ENCODE measurements around the gene ZBTB45. TPM values are rescaled to one million over a fixed set of nuclear protein-coding genes. Genes with fewer than 3 reads are reported as not detected.
A peak's percentile ranks its signal among the peaks of the same experiment; 100 is the strongest.

Gene ZBTB45
- total and polyA plus RNA-seq, 10 of the 15 experiments (the other 5 are each of a cell fraction or from before 2014, with no cell fraction given) = 0.29 to 17.2 (median 4.2) TPM

DNA sequence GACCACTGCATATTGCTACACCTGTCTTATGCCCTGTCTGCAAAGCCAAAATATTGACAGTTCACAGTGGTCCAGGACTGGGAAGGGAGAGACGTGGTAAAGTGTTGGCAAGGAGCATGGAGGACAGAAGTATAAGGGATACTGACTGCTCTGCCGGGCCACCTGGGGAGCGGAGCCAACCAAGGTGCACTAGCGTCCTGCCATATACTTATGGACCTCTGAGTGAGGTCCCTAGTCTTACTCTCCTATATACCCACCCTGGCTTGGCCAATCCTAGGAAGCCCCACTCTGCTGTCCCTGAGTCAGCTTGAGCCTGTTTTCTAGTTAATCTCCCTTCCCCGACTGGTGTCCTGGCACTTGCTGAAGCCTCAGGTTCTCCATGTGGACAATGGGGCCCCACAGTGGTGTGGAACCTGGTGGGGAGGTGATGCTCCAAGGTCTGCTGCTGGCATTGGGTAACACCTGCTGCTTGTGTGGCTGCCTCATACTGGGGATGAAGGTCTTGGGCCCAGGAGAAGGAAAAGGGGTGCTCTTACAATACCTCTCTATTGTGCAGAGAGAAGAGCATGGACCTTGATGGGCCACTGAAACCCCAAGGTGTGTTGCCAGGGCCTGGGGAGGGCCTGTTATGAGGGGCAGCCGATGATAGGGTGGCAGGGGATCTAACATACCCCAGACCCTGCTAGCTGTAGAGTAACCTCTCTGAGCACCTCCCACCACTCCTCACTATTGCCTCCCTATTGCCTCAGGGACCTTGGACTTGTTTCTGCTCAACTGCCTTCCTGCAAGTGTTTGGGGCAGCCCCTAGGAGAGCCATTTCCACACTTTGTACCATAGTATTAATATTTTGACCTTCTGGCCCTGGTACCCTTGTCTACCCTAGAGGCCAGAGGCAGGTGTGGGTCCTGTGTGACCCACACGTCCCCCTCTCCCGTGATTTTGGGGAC lies 17.5 kb upstream of the ZBTB45 start:
- intact Hi-C loops (cut with micrococcal nuclease; ENCODE audit: unreplicated experiment) = no loop called here
- Histone ChIP-seq H3K27ac (ENCODE audit: control insufficient read depth, insufficient read depth) (no peak overlapping the region), H3K9me3 (replicated peaks; ENCODE audit: control insufficient read depth, insufficient read depth, low read length) (no peaks in the 10 kb centered on the region), H3K9ac (ENCODE audit: control insufficient read depth, insufficient read depth, low read length) (no peak overlapping the region), H3K79me2 (ENCODE audit: control insufficient read depth, insufficient read depth, low read length) (no peaks in the 10 kb centered on the region), H3K36me3 (ENCODE audit: control insufficient read depth in 2 of 2, insufficient read depth in 2 of 2, low read length in 1 of 2) (no peaks in the 10 kb centered on the region), H3K4me2 (ENCODE audit: control insufficient read depth, insufficient read depth) (no peak overlapping the region), H3K27me3 (replicated peaks in 1 of 2; ENCODE audit: control insufficient read depth in 2 of 2, insufficient read depth in 2 of 2, low read length in 1 of 2) (peaks cover 0 to 1% of the 10 kb centered on the region in 2 experiments; a peak in 2 of 4 replicates), H3K4me1 (ENCODE audit: control insufficient read depth, insufficient read depth, low read length) (no peaks in the 10 kb centered on the region), H4K20me1 (ENCODE audit: control insufficient read depth, insufficient read depth) (no peaks in the 10 kb centered on the region), H3K4me3 (no peak overlapping the region), H2AFZ (ENCODE audit: control insufficient read depth, low read depth, low read length) (no peak overlapping the region)
- SMC1A ChIA-PET (ENCODE audit: uncharacterized antibody, unreplicated experiment) = no interaction called here
- ATAC-seq = peak; percentile 18; the same call in 1 of the 3 replicates
- POLR2A ChIA-PET = interaction anchor here (0.7 kb wide), 1 partner anchor 25 kb away, joined by 4 read pairs; no protein-coding TSS in a partner anchor
- no TSS peak for BruUV-seq (replicated peaks)
- in situ Hi-C loops (cut with MboI) = no loop called here
- TF ChIP-seq ZNF384 (IDR thresholded peaks at IDR 0.05; ENCODE audit: borderline replicate concordance, low read depth, low read length) = no peak
- CTCF ChIA-PET = interaction anchor here (1.0 kb wide), 1 partner anchor 17 kb away, joined by 3 read pairs; the partner anchor contains the start of gene ZBTB45
- 50% methylated on average over 8 of the region's 8 CpGs for WGBS (ENCODE audit: insufficient coverage, insufficient replicate concordance, low lambda C conversion rate, missing lambda C conversion rate)
- RAD21 ChIA-PET (ENCODE audit: unreplicated experiment) = interaction anchor here (1.0 kb wide), 1 partner anchor 17 kb away, joined by 3 read pairs; the partner anchor contains the start of gene ZBTB45
- no peak for DNase-seq (ENCODE audit: low read depth, low spot score)
- no peak for FAIRE-seq

DNA sequence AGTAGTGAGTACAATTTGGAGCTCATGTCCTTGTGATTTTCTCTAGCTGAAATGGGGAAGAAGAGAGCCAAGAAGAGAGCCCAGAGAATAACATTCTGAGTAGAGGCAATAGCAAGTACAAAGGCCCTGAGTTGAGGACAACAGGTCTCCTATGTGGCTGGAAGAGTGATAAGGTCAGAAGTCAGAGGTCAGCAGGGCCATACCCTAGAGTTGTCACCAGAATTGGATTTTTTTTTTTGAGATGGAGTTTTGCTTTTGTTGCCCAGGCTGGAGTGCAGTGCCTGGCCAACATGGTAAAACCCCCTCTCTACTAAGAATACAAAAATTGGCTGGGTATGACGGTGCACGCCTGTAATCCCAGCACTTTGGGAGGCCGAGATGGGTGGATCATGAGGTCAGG lies 16.2 kb upstream of the ZBTB45 start:
- no peak for ATAC-seq
- no peaks in the 10 kb centered on the region for H4K20me1 ChIP-seq (ENCODE audit: control insufficient read depth, insufficient read depth)
- no peaks in the 10 kb centered on the region for H3K36me3 ChIP-seq (ENCODE audit: control insufficient read depth in 2 of 2, insufficient read depth in 2 of 2, low read length in 1 of 2)
- BruUV-seq (replicated peaks) = no TSS peak
- no peak overlapping the region for H3K4me2 ChIP-seq (ENCODE audit: control insufficient read depth, insufficient read depth)
- ChIA-PET POLR2A (no interaction called here), RAD21 (ENCODE audit: unreplicated experiment) (no interaction called here), SMC1A (ENCODE audit: uncharacterized antibody, unreplicated experiment) (no interaction called here), CTCF (interaction anchor here (0.5 to 1.2 kb wide), 2 partner anchors 8 to 16 kb away, joined by 3 to 5 read pairs; partner anchors contain the start of genes TRIM28 and ZBTB45)
- H3K4me3 ChIP-seq = no peak overlapping the region
- H2AFZ ChIP-seq (ENCODE audit: control insufficient read depth, low read depth, low read length) = no peak overlapping the region
- no peak overlapping the region for H3K9ac ChIP-seq (ENCODE audit: control insufficient read depth, insufficient read depth, low read length)
- FAIRE-seq = no peak
- DNase-seq (ENCODE audit: low read depth, low spot score) = no peak
- WGBS (ENCODE audit: insufficient coverage, insufficient replicate concordance, low lambda C conversion rate, missing lambda C conversion rate) = 53% methylated on average over 3 of the region's 3 CpGs
- no peaks in the 10 kb centered on the region for H3K79me2 ChIP-seq (ENCODE audit: control insufficient read depth, insufficient read depth, low read length)
- H3K4me1 ChIP-seq (ENCODE audit: control insufficient read depth, insufficient read depth, low read length) = no peaks in the 10 kb centered on the region
- intact Hi-C loops (cut with micrococcal nuclease; ENCODE audit: unreplicated experiment) = no loop called here
- no peaks in the 10 kb centered on the region for H3K9me3 ChIP-seq (replicated peaks; ENCODE audit: control insufficient read depth, insufficient read depth, low read length)
- H3K27me3 ChIP-seq (replicated peaks in 1 of 2; ENCODE audit: control insufficient read depth in 2 of 2, insufficient read depth in 2 of 2, low read length in 1 of 2) = peaks cover 0 to 1% of the 10 kb centered on the region in 2 experiments; a peak in 2 of 4 replicates
- H3K27ac ChIP-seq (ENCODE audit: control insufficient read depth, insufficient read depth) = no peak overlapping the region
- in situ Hi-C loops (cut with MboI) = no loop called here
- no peak for TF ChIP-seq MYC (IDR thresholded peaks at IDR 0.05; ENCODE audit: insufficient read depth, insufficient read length, insufficient replicate concordance, low read length, severe bottlenecking)
- no peak for TF ChIP-seq RFX5 (IDR thresholded peaks at IDR 0.05; ENCODE audit: low read depth, low read length)
- TF ChIP-seq, protein P1, sequence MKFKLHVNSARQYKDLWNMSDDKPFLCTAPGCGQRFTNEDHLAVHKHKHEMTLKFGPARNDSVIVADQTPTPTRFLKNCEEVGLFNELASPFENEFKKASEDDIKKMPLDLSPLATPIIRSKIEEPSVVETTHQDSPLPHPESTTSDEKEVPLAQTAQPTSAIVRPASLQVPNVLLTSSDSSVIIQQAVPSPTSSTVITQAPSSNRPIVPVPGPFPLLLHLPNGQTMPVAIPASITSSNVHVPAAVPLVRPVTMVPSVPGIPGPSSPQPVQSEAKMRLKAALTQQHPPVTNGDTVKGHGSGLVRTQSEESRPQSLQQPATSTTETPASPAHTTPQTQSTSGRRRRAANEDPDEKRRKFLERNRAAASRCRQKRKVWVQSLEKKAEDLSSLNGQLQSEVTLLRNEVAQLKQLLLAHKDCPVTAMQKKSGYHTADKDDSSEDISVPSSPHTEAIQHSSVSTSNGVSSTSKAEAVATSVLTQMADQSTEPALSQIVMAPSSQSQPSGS (IDR thresholded peaks at IDR 0.05; ENCODE audit: low read length) = no peak
- no peak for TF ChIP-seq HCFC1 (IDR thresholded peaks at IDR 0.05; ENCODE audit: low read length)
- no peak for TF ChIP-seq IKZF2 (IDR thresholded peaks at IDR 0.05)
- TF ChIP-seq, protein P2, sequence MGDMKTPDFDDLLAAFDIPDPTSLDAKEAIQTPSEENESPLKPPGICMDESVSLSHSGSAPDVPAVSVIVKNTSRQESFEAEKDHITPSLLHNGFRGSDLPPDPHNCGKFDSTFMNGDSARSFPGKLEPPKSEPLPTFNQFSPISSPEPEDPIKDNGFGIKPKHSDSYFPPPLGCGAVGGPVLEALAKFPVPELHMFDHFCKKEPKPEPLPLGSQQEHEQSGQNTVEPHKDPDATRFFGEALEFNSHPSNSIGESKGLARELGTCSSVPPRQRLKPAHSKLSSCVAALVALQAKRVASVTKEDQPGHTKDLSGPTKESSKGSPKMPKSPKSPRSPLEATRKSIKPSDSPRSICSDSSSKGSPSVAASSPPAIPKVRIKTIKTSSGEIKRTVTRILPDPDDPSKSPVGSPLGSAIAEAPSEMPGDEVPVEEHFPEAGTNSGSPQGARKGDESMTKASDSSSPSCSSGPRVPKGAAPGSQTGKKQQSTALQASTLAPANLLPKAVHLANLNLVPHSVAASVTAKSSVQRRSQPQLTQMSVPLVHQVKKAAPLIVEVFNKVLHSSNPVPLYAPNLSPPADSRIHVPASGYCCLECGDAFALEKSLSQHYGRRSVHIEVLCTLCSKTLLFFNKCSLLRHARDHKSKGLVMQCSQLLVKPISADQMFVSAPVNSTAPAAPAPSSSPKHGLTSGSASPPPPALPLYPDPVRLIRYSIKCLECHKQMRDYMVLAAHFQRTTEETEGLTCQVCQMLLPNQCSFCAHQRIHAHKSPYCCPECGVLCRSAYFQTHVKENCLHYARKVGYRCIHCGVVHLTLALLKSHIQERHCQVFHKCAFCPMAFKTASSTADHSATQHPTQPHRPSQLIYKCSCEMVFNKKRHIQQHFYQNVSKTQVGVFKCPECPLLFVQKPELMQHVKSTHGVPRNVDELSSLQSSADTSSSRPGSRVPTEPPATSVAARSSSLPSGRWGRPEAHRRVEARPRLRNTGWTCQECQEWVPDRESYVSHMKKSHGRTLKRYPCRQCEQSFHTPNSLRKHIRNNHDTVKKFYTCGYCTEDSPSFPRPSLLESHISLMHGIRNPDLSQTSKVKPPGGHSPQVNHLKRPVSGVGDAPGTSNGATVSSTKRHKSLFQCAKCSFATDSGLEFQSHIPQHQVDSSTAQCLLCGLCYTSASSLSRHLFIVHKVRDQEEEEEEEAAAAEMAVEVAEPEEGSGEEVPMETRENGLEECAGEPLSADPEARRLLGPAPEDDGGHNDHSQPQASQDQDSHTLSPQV (IDR thresholded peaks at IDR 0.05) = no peak

Measured in GM12878 (cell line).